H54 (cell line): ENCODE data around the gene ARRB2.

ENCODE experiments used
- DNase-seq: peaks from one replicate; pipeline ENCODE4 v3.0.0; 2011; ENCODE audit warnings: low spot score, mixed read lengths; ENCODE audit not compliant: insufficient read length
- FAIRE-seq: peaks from 3 replicates; lab custom pipeline; 2011; peaks lifted over from hg19 to GRCh38; lab: Jason Lieb, UNC
- POLR2A ChIP-seq: IDR thresholded peaks from 2 replicates; pipeline ENCODE4 v1.6.1; 2011; ENCODE audit warnings: low read depth, mild to moderate bottlenecking, low read length

The ARRB2 gene

DNA sequence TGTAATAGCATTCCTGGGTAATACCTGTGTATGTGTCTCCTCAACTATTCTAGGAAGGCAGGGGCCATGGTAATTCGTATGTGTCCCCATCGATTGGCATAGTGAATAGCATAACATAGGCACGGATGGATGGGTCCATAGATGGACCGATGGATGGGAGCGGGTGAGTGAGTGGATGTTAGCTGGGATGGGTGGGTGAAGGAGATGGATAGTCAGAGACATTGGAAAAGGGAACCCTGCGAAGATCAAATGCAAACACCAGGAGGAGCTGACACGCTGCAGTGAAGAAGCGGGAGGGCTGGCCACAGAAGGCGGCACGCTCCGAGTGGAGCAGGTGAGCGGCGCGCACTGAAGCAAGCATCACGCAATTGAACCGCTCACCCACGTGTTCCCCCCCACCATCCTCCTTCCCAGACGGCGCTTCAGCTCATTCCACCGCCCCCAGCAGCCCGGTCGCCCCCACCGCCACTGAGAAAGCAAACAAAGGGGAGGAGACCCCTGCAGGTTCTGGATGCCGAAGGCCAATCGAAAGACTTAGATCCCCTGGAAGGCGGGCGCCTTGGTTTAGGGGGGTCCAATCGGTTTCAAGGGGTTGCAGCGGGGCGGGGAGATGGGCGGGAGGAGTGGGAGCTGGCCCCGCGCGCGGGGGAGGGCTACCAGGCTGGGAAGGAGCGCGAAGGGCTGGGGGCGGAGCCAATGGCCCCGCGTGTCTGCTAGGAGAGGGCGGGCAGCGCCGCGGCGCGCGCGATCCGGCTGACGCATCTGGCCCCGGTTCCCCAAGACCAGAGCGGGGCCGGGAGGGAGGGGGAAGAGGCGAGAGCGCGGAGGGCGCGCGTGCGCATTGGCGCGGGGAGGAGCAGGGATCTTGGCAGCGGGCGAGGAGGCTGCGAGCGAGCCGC, at the start of gene ARRB2:
Gene ARRB2, plus strand, starts transcription at position 839 of the 899 bp plus-strand sequence. CDS start 90 bp downstream, outside the sequence.
- peak; percentile 58 for TF ChIP-seq POLR2A
- FAIRE-seq (no peak), DNase-seq (peak; percentile 97)

GRCh38 chr17:4663711-4664110, 46.7 kb upstream of the ARRB2 start:
- FAIRE-seq (no peak), DNase-seq (no peak)
- TF ChIP-seq POLR2A, result no peak

GRCh38 chr17:4664230-4664629, 46.2 kb upstream of the ARRB2 start:
- TF ChIP-seq POLR2A, result no peak
- FAIRE-seq, result no peak
- no peak for DNase-seq

DNA sequence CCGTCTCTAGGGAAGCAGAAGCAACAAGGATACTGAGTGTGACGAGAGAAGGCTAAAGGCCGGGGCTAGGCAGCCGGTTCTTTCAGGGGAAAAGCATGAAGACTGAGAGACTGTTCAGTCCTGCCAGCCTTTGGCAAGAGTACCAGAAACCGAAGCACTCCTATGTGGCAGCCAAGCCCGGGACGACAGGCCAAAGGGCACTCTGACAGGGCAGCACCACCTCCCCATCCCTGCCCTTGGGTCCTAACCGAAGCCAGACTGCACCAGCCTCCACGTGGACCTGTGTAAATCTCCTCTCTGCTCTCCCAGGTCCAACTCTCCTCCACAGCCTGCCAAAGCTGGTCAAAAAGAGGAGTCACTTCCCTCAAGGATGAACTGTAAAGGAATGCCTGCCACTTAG, 45.4 kb upstream of the ARRB2 start:
- TF ChIP-seq POLR2A, result no peak
- FAIRE-seq (no peak), DNase-seq (no peak)

GRCh38 chr17:4666296-4666695, 44.1 kb upstream of the ARRB2 start:
- TF ChIP-seq POLR2A, result no peak

DNA sequence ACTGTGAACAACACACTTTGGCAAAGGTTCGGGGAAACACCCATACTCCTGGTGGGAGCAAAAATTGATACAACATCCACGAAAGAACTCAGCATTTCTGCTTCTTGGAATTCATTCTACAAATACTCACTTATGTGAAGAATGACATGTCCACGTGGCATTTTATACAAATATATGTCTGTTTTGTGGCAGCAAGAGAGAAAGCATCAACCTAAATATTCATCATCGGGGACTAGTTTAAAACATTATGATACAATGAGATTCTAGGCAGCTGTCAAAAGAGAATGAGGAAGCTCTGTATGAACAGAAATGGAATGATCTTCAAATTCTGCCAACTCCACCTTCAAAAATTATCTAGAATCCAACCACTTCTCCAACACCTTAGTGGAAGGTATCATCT, 43.3 kb upstream of the ARRB2 start:
- DNase-seq (no peak), FAIRE-seq (no peak)
- TF ChIP-seq POLR2A, result no peak

More at GRCh38 chr17:4666296-4666695, 44.1 kb upstream of the ARRB2 start:
- no peak for DNase-seq
- FAIRE-seq, result no peak

DNA sequence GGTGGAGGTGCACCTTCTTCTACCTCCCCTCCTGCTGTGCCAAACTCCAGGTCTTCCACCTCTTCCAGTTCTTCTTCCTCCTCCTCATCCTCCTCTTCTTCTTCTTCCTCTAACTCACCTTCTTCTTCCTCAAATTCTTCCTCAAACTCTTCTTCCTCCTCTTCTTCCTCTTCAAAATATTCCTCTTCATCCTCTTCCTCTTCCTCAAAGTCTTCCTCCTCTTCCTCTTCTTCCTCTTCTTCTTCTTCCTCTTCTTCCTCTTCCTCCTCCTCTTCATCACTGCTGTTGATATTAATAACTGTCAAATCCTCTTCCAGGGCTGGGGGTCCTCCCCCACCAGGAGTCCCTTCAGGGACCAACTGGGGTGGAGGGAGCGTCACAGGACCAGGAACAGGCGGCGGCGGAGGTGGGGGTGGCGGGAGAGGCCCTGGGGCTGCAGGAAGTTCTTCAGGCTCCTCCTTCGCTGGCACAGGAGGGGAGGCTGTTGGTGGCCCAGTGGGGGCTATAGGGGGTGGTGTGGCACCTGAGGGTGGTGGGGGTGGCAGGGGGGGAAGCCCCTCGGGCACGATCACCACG, 38.3 kb upstream of the ARRB2 start:
- FAIRE-seq, result no peak
- TF ChIP-seq POLR2A, result no peak
- no peak for DNase-seq

- TF ChIP-seq POLR2A, result no peak
Measured at GRCh38 chr17:4672751-4673150, 37.7 kb upstream of the ARRB2 start.

DNA sequence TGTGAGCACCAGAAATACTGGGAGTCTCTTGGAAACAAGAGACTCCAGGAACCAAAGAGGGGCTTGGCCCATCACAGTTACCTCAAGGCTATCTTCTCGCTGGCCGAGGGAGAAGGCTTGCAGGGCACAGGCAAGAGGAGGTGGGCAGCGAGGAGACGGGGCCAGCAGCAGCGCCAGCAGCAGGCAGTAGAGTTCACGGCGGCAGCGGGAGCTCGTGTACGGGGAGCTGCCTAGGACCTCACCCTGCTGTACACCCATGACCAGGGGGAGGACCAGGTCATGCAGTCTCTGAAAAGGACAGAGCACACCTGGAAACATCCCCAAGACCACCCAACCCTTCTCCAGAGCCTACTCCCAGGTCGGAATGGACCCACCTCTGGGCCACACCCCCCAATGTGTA, 37.3 kb upstream of the ARRB2 start:
- FAIRE-seq (no peak), DNase-seq (no peak)
- no peak for TF ChIP-seq POLR2A

More at GRCh38 chr17:4672751-4673150, 37.7 kb upstream of the ARRB2 start:
- DNase-seq (no peak), FAIRE-seq (no peak)

- DNase-seq, result no peak
- no peak for FAIRE-seq
- TF ChIP-seq POLR2A, result no peak
Measured at GRCh38 chr17:4673986-4674684, 36.3 kb upstream of the ARRB2 start.

GRCh38 chr17:4674685-4674998, 35.8 kb upstream of the ARRB2 start:
- no peak for TF ChIP-seq POLR2A
- no peak for FAIRE-seq
- no peak for DNase-seq

DNA sequence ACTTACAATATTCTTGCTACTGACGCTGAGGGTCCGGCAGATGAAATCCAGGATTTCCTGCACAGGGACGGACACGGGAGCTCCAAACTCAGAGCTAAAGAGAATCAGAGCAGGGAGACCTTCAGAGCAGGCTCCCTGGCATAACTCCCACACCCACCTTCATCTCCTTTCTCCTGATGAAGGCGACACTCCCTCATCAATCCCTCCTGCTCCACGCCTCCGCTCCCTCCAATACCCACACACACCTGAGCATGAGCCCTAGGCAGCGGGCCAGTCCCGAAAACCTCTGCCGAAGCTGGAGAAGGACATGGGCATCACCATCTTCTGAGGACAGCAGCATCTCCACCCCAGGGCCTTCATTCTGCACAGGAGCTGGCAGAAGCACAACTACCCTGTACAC, 34.6 kb upstream of the ARRB2 start:
- no peak for FAIRE-seq

DNA sequence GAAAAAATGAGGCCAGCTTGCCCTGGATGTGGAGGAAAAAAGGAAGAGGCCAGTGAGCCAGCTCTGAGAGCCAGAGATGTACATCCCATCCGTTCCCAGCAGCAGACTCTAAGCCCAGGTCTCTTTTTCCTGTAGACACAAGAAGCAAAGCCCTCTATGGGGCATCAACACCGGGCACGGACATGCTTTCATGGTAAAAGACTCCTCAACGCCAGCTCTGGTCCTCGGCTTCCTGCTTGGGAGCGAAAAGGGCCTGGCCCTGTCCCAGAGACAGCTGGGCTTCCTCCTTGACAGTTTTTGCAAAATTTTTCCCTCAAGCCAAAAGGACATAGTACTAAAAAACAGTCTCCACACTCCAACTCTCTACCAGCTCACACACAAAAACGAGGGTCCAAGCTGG, 33.6 kb upstream of the ARRB2 start:
- FAIRE-seq (no peak), DNase-seq (no peak)
- no peak for TF ChIP-seq POLR2A

More for the DNA sequence above, 34.6 kb upstream of the ARRB2 start:
- TF ChIP-seq POLR2A, result no peak
- no peak for DNase-seq

DNA sequence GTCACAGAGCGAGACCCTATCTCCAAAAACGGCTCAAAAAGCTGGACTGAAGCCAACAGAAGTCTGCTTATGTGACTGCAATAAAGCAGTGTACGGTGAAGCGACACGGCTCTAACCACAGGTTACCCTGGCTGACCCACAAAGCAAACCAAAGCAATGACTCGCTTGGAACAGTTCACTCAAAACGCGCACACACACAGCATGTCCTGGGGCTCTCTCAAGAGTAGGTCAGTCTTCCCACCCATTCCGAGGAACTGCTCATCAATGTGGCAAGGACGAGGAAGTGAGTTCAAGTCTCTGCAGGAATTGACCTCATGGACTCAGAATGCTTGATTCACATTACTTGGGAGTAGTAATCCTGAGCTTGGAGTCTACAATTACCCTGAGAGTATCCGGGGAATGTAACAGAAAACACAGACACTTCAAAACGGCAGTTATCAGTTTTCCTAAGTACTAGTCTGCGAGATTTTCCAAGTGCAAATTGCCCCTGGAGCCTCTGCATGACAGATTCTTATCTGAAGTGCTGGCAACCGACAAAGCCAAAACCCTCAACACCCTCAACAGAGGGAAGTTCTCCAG, 31.9 kb upstream of the ARRB2 start:
- peak; percentile 85 for FAIRE-seq
- no peak for TF ChIP-seq POLR2A
- DNase-seq, result peak; percentile 76
